Measurements from ENCODE around the gene APBA2. TPM values are rescaled to one million over a fixed set of nuclear protein-coding genes. Genes with fewer than 3 reads are reported as not detected.

APBA2 gene
- total RNA-seq, 1 donor from 2014 or later = 51.4 TPM

DNA sequence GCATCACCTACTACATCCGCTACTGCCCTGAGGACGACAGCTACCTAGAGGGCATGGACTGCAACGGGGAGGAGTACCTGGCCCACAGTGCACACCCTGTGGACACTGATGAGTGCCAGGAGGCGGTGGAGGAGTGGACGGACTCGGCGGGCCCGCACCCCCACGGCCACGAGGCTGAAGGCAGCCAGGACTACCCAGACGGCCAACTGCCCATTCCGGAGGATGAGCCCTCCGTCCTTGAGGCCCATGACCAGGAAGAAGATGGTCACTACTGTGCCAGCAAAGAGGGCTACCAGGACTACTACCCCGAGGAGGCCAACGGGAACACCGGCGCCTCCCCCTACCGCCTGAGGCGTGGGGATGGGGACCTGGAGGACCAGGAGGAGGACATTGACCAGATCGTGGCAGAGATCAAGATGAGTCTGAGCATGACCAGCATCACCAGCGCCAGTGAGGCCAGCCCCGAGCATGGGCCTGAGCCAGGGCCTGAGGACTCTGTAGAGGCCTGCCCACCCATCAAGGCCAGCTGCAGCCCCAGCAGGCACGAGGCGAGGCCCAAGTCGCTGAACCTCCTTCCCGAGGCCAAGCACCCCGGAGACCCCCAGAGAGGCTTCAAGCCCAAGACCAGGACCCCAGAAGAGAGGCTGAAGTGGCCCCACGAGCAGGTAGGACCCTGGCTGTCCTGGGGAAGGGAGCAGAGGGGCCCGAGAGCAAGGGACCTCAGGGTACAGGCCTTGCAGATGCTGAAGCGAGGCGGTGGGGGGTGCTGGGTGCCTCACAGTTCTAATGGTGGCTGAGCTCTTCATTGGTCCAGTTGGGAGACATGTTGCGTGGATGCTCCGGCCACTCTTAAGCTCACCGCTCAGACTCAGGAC lies 168.6 kb downstream of the APBA2 start:
- Histone ChIP-seq H3K27me3 (ENCODE audit: control insufficient read depth, insufficient read depth, low read length) (no peaks in the 10 kb centered on the region), H3K4me3 (ENCODE audit: low read depth, low read length) (no peak overlapping the region), H3K36me3 (ENCODE audit: control insufficient read depth, insufficient read depth, low read length) (no peaks in the 10 kb centered on the region)
- DNase-seq (ENCODE audit: low read depth) = no peak
- TF ChIP-seq, protein P1, sequence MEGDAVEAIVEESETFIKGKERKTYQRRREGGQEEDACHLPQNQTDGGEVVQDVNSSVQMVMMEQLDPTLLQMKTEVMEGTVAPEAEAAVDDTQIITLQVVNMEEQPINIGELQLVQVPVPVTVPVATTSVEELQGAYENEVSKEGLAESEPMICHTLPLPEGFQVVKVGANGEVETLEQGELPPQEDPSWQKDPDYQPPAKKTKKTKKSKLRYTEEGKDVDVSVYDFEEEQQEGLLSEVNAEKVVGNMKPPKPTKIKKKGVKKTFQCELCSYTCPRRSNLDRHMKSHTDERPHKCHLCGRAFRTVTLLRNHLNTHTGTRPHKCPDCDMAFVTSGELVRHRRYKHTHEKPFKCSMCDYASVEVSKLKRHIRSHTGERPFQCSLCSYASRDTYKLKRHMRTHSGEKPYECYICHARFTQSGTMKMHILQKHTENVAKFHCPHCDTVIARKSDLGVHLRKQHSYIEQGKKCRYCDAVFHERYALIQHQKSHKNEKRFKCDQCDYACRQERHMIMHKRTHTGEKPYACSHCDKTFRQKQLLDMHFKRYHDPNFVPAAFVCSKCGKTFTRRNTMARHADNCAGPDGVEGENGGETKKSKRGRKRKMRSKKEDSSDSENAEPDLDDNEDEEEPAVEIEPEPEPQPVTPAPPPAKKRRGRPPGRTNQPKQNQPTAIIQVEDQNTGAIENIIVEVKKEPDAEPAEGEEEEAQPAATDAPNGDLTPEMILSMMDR (IDR thresholded peaks at IDR 0.05; ENCODE audit: insufficient read depth, low read length, poor library complexity, severe bottlenecking) = no peak

DNA sequence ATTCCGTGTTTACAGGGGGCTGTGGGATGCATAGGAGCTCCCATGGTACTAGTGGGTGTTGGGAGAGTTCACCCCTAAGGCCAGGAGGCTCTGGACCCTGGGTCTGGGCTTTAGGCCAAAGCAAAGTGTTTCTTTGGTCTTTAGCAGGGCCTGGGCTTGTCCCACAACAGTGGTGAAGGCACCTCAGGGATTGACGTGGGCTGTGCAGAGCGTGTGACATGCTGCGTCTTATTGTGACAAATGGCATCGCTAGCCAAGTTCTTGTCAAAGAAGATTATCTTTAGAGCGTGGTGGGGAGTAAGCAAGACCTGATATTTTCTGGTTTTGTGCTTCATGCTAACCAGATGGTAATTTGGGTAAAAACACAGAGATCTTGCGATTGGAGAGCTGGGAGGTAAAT lies 170.1 kb downstream of the APBA2 start:
- no peak overlapping the region for H3K4me3 ChIP-seq (ENCODE audit: low read depth, low read length)
- H3K27me3 ChIP-seq (ENCODE audit: control insufficient read depth, insufficient read depth, low read length) = no peaks in the 10 kb centered on the region
- no peak for DNase-seq (ENCODE audit: low read depth)
- TF ChIP-seq, protein P1 (IDR thresholded peaks at IDR 0.05; ENCODE audit: insufficient read depth, low read length, poor library complexity, severe bottlenecking) = no peak
- no peaks in the 10 kb centered on the region for H3K36me3 ChIP-seq (ENCODE audit: control insufficient read depth, insufficient read depth, low read length)

DNA sequence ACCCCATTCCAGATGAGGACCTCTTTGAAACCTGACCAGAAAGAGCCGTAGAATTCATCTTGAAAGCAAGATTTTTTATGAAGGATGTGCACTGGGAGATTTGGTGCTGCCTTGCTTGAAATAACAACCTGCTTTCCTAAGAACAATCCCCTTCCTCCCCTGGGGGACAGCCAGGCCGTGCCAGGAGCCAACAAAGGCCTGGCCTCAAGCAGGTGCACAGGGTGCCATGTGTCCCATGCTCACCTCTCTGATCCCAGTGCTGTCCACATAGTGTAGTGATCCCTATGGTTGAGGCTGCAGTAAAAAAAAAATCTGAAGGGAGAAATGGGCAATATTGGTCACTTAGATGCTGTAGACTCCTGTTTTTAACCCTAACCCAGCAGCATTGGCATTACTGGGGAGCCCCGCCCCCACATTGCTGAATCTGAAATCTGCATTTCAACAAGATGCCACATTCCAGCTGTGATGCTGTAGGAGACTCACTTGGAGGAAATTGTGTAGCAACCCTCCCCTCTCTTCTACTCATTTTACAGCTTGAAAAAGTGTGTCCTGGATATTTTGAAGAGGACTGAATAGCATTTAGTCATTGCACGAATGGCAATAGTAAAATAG lies 171.2 kb downstream of the APBA2 start:
- Histone ChIP-seq H3K36me3 (ENCODE audit: control insufficient read depth, insufficient read depth, low read length) (no peaks in the 10 kb centered on the region), H3K27me3 (ENCODE audit: control insufficient read depth, insufficient read depth, low read length) (no peaks in the 10 kb centered on the region), H3K4me3 (ENCODE audit: low read depth, low read length) (no peak overlapping the region)
- DNase-seq (ENCODE audit: low read depth) = no peak
- TF ChIP-seq, protein P1 (IDR thresholded peaks at IDR 0.05; ENCODE audit: insufficient read depth, low read length, poor library complexity, severe bottlenecking) = no peak

DNA sequence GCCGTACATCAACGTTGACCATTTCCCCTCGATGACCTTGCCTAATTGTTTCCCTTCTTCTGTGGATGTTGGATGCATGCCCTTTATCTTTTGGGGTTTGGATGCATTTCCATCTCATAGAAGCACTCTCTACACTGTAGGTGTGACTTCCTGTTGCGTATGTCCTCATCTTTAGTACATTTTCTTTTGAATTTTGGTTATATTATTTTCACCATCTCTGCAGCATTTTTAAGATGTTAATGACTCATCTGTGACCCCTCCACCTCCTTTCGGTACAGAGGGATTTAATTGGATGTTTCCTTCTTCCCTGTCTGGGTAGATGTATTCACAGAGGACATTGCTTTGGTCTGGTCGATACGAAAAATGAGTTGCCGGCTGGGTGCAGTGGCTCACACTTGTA lies 172.1 kb downstream of the APBA2 start:
- DNase-seq (ENCODE audit: low read depth) = no peak
- H3K4me3 ChIP-seq (ENCODE audit: low read depth, low read length) = no peak overlapping the region
- H3K27me3 ChIP-seq (ENCODE audit: control insufficient read depth, insufficient read depth, low read length) = no peaks in the 10 kb centered on the region
- H3K36me3 ChIP-seq (ENCODE audit: control insufficient read depth, insufficient read depth, low read length) = no peaks in the 10 kb centered on the region
- TF ChIP-seq, protein P1 (IDR thresholded peaks at IDR 0.05; ENCODE audit: insufficient read depth, low read length, poor library complexity, severe bottlenecking) = no peak

DNA sequence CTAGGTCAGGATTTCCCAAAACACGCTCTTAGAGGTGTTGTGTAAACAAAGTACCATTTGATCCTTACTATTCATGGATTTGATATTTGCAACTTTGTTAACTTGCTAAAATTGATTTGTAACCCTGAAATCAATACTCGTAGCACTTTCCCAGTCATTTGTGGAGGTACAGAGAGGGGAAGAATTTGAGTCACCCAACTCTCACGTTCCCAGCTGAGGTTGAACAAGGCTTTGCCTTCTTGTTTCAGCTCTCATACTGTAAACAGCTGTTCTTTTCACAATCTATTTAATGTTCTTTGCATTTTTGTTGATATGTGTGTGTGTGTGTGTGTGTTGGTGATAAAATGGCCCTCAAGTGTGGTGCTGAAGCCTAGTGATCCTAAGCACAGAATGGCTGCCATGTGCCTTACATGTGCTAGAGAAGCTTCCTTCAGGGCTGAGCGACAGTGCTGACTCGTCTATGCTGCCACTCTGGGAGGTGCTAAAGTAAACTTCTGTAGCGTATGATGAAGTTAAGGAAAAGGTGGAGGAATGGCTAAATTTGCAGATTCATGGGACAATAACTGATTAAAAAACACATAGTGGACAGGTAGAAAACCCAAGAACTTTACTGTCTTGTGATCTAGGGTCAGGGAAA lies 173.2 kb downstream of the APBA2 start:
- TF ChIP-seq, protein P1 (IDR thresholded peaks at IDR 0.05; ENCODE audit: insufficient read depth, low read length, poor library complexity, severe bottlenecking) = no peak
- H3K36me3 ChIP-seq (ENCODE audit: control insufficient read depth, insufficient read depth, low read length) = no peaks in the 10 kb centered on the region
- no peaks in the 10 kb centered on the region for H3K27me3 ChIP-seq (ENCODE audit: control insufficient read depth, insufficient read depth, low read length)
- no peak overlapping the region for H3K4me3 ChIP-seq (ENCODE audit: low read depth, low read length)
- DNase-seq (ENCODE audit: low read depth) = no peak
